H54 (cell line): ENCODE results near the gene SPINK6.

Experiments
- DNase-seq: peaks from one replicate; pipeline ENCODE4 v3.0.0; 2011; ENCODE audit warnings: low spot score, mixed read lengths; ENCODE audit not compliant: insufficient read length
- FAIRE-seq: peaks from 3 replicates; lab custom pipeline; 2011; peaks lifted over from hg19 to GRCh38; lab: Jason Lieb, UNC
- POLR2A ChIP-seq: IDR thresholded peaks from 2 replicates; pipeline ENCODE4 v1.6.1; 2011; ENCODE audit warnings: low read depth, mild to moderate bottlenecking, low read length

The SPINK6 gene

GRCh38 chr5:148248894-148249293 lies 46.1 kb downstream of the SPINK6 start:
- TF ChIP-seq POLR2A: no peak
- DNase-seq: no peak
- no peak for FAIRE-seq

- FAIRE-seq: no peak
- TF ChIP-seq POLR2A: no peak
- no peak for DNase-seq
Measured at GRCh38 chr5:148255456-148255855, 52.6 kb downstream of the SPINK6 start.

GRCh38 chr5:148259288-148259687 lies 56.4 kb downstream of the SPINK6 start:
- TF ChIP-seq POLR2A: no peak
- FAIRE-seq: no peak
- no peak for DNase-seq

GRCh38 chr5:148261221-148261620 lies 58.4 kb downstream of the SPINK6 start:
- no peak for DNase-seq
- FAIRE-seq: no peak
- no peak for TF ChIP-seq POLR2A
